CD14-positive monocyte (primary cell): ENCODE measurements around the gene ZP1. TPM values are rescaled to one million over a fixed set of nuclear protein-coding genes. Genes with fewer than 3 reads are reported as not detected.

Experiments
- DNase-seq, 3 donors: peaks; one replicate each; pipeline ENCODE4 v3.0.0-alpha.2; 2011 to 2022
- H2AFZ ChIP-seq: 2 replicates; pipeline ENCODE4 v1.6.0; 2012; ENCODE audit warnings: mild to moderate bottlenecking, low read depth, low read length, inconsistent platforms; ENCODE audit not compliant: insufficient read depth, poor library complexity, severe bottlenecking
- H3K27ac ChIP-seq, 2 donors: 1 replicate in 1 of 2; 2 replicates in 1 of 2; pipeline ENCODE4 v1.5.1; 2012 to 2013; ENCODE audit warnings: low read length in 2 of 2, control low read depth in 1 of 2, inconsistent platforms in 1 of 2, low read depth in 1 of 2, mild to moderate bottlenecking in 1 of 2
- H3K27me3 ChIP-seq, 2 donors: one replicate each; pipeline versions ENCODE4 v1.6.0 to v1.6.1; 2011 to 2013; ENCODE audit warnings: low read length in 2 of 2; ENCODE audit not compliant: control insufficient read depth in 2 of 2, insufficient read depth in 2 of 2
- H3K36me3 ChIP-seq, 2 donors: replicated peaks in 1 of 2; 1 replicate in 1 of 2; 2 replicates in 1 of 2; pipeline versions ENCODE4 v1.5.1 to v1.6.1; 2012 to 2013; ENCODE audit warnings: low read length in 2 of 2, control low read depth in 1 of 2, inconsistent platforms in 1 of 2, mild to moderate bottlenecking in 1 of 2; ENCODE audit not compliant: insufficient read depth in 2 of 2, control insufficient read depth in 1 of 2
- H3K4me1 ChIP-seq, 2 donors: 1 replicate in 1 of 2; 2 replicates in 1 of 2; pipeline versions ENCODE4 v1.5.1 to v1.6.1; 2012 to 2013; ENCODE audit warnings: low read length in 2 of 2, control low read depth in 1 of 2, inconsistent platforms in 1 of 2, mild to moderate bottlenecking in 1 of 2, moderate library complexity in 1 of 2; ENCODE audit not compliant: insufficient read depth in 2 of 2, control insufficient read depth in 1 of 2
- H3K4me2 ChIP-seq: replicated peaks from 2 replicates; pipeline ENCODE3; 2012; ENCODE audit warnings: low read length, moderate library complexity, mild to moderate bottlenecking; ENCODE audit not compliant: poor library complexity, severe bottlenecking; ENCODE audit errors: extremely low read depth
- H3K4me3 ChIP-seq, 3 experiments: fragments of 200-600 bp in 1 of 3; sonication (generic) in 1 of 3; replicated peaks in 1 of 3; 1 replicate in 2 of 3; 2 replicates in 1 of 3; pipeline ENCODE4 v1.5.1; 2011 to 2013; ENCODE audit warnings: low read length in 3 of 3, mild to moderate bottlenecking in 3 of 3, control low read depth in 2 of 3, low read depth in 2 of 3, inconsistent platforms in 1 of 3, moderate library complexity in 1 of 3
- H3K79me2 ChIP-seq: 2 replicates; pipeline ENCODE4 v1.6.0; 2012; ENCODE audit warnings: mild to moderate bottlenecking, control low read depth, inconsistent platforms, low read length, moderate library complexity; ENCODE audit not compliant: insufficient read depth
- H3K9ac ChIP-seq: 2 replicates; pipeline ENCODE4 v1.6.0; 2017; ENCODE audit warnings: low read length, mild to moderate bottlenecking; ENCODE audit not compliant: insufficient read depth, poor library complexity, severe bottlenecking
- H3K9me3 ChIP-seq, 2 donors: replicated peaks in 1 of 2; 1 replicate in 1 of 2; 2 replicates in 1 of 2; pipeline versions ENCODE4 v1.5.1 to v1.6.1; 2012 to 2013; ENCODE audit warnings: low read length in 2 of 2, control low read depth in 1 of 2; ENCODE audit not compliant: control insufficient read depth in 1 of 2, insufficient read depth in 1 of 2
- H4K20me1 ChIP-seq: 2 replicates; pipeline ENCODE4 v1.6.0; 2012; ENCODE audit warnings: mild to moderate bottlenecking, low read length, control low read depth, moderate library complexity; ENCODE audit not compliant: insufficient read depth
- H3K27ac Mint-ChIP-seq, 7 donors: one replicate each; pipeline ENCODE4 v1.8.0; 2020; ENCODE audit warnings: mild to moderate bottlenecking in 7 of 7, mixed read lengths in 7 of 7, moderate library complexity in 6 of 7, inconsistent platforms in 2 of 7
- H3K27me3 Mint-ChIP-seq, 3 donors: one replicate each; pipeline ENCODE4 v1.8.0; 2021 to 2022; ENCODE audit warnings: low read depth in 3 of 3, mild to moderate bottlenecking in 3 of 3, mixed read lengths in 3 of 3, moderate library complexity in 3 of 3, inconsistent platforms in 1 of 3
- H3K36me3 Mint-ChIP-seq, 2 donors: one replicate each; pipeline ENCODE4 v1.8.0; 2020; ENCODE audit warnings: mixed read lengths in 2 of 2, inconsistent platforms in 1 of 2, mild to moderate bottlenecking in 1 of 2
- H3K4me1 Mint-ChIP-seq: one replicate; pipeline ENCODE4 v1.8.0; 2020; ENCODE audit warnings: mild to moderate bottlenecking, mixed read lengths
- H3K4me3 Mint-ChIP-seq, 2 donors: one replicate each; pipeline ENCODE4 v1.8.0; 2020; ENCODE audit warnings: mild to moderate bottlenecking in 2 of 2, mixed read lengths in 2 of 2, moderate library complexity in 1 of 2
- H3K9me3 Mint-ChIP-seq, 7 donors: one replicate each; pipeline ENCODE4 v1.8.0; 2020 to 2022; ENCODE audit warnings: mixed read lengths in 7 of 7, mild to moderate bottlenecking in 6 of 7, moderate library complexity in 6 of 7, inconsistent platforms in 2 of 7
- WGBS: methylation state at CpG from one replicate; pipeline ENCODE4 v1.1.5; 2013; ENCODE audit warnings: missing lambda C conversion rate; ENCODE audit not compliant: insufficient coverage; 5-methylcytosine and 5-hydroxymethylcytosine counted together
- intact Hi-C, 2 donors: fragments of 100-400 bp; cut with micrococcal nuclease; formaldehyde crosslinking; loops; one replicate each; pipeline versions ENCODE4 v1.15.0 to v1.15.1; 2023
- polyA plus RNA-seq, 3 donors: library from polyadenylated mRNA; depleted of rRNA in 1 of 3; unstranded in 2 of 3; stranded (reverse) in 1 of 3; fragments of 300-500 nt in 2 of 3; fragments of >200 nt in 1 of 3; fragmentation: Illumina TruSeq in 2 of 3; gene quantifications; 1 replicate in 2 of 3; 2 replicates in 1 of 3; pipeline ENCODE4 v1.2.3, GENCODE V29; 2012 to 2021
- TF ChIP-seq, protein P1 (sequence below): fragments of 200-600 bp; IDR thresholded peaks from one replicate; pipeline ENCODE4 v1.8.0; 2022; ENCODE audit warnings: antibody characterized with exemption, mild to moderate bottlenecking

The ZP1 gene
- polyA plus RNA-seq, 3 donors = 0.09 to 0.40 TPM; not detected in 1

DNA sequence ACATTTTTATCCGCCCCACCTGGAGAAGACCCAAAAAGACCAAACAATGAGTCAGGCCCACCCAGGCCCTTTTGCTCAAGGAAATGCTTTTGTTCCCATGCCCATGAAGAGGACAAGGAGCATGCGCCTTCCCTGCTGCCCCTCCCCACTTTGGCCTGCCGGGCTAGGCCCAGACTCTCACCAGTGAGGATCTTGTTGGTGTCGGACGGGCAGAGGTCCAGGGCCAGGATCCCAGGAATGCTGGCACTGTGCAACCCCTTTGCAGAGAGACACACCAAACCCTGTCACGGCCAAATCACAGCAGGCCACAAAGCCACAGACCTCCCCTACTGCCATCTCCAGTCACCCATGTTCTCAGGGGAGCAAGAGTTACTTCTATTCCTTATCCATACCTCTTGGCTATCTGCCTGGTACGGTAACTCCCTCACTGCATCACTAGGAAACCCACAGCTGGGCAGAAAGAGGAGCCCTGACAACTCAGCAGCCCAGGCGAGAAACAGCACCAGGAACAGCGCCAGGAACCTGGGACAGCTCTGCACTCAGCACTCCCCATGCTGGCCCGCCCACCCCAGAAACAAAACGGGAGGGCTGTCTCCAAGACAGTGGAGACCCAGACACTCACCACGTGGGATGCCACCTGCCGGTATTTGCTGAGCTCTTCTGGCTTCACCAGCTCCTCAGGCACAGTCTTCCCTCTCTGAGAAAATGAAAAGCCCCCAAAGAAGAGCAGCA lies 33.5 kb downstream of the ZP1 start:
- no peak for DNase-seq
- Histone ChIP-seq H2AFZ (no peak overlapping the region), H3K9me3 (no peaks in the 10 kb centered on the region), H3K9ac (no peak overlapping the region), H3K4me1 (peaks cover 13 to 16% of the 10 kb centered on the region in 2 donors), H3K4me3 (no peak overlapping the region), H4K20me1 (peaks cover 25% of the 10 kb centered on the region), H3K79me2 (peaks cover 35% of the 10 kb centered on the region), H3K27me3 (no peaks in the 10 kb centered on the region), H3K36me3 (peaks cover 75 to 83% of the 10 kb centered on the region in 2 donors), H3K27ac (no peak overlapping the region), H3K4me2 (no peak overlapping the region)
- H3K27ac Mint-ChIP-seq = peak overlapping the region in 1 of 7 donors; percentile 38
- TF ChIP-seq, protein P1, sequence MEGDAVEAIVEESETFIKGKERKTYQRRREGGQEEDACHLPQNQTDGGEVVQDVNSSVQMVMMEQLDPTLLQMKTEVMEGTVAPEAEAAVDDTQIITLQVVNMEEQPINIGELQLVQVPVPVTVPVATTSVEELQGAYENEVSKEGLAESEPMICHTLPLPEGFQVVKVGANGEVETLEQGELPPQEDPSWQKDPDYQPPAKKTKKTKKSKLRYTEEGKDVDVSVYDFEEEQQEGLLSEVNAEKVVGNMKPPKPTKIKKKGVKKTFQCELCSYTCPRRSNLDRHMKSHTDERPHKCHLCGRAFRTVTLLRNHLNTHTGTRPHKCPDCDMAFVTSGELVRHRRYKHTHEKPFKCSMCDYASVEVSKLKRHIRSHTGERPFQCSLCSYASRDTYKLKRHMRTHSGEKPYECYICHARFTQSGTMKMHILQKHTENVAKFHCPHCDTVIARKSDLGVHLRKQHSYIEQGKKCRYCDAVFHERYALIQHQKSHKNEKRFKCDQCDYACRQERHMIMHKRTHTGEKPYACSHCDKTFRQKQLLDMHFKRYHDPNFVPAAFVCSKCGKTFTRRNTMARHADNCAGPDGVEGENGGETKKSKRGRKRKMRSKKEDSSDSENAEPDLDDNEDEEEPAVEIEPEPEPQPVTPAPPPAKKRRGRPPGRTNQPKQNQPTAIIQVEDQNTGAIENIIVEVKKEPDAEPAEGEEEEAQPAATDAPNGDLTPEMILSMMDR = no peak
- H3K36me3 Mint-ChIP-seq = peaks cover 72 to 74% of the 10 kb centered on the region in 2 donors
- WGBS = 92% methylated on average over 13 of the region's 13 CpGs
- peaks cover 22% of the 10 kb centered on the region for H3K4me1 Mint-ChIP-seq
- no peak overlapping the region for H3K4me3 Mint-ChIP-seq
- H3K9me3 Mint-ChIP-seq = no peaks in the 10 kb centered on the region
- H3K27me3 Mint-ChIP-seq = peaks cover 0 to 2% (median 0%) of the 10 kb centered on the region in 3 donors
- intact Hi-C loops = loop anchor here in 1 of 2 donors (2.0 kb wide), 1 partner anchor 70 kb away; no protein-coding TSS in a partner anchor

DNA sequence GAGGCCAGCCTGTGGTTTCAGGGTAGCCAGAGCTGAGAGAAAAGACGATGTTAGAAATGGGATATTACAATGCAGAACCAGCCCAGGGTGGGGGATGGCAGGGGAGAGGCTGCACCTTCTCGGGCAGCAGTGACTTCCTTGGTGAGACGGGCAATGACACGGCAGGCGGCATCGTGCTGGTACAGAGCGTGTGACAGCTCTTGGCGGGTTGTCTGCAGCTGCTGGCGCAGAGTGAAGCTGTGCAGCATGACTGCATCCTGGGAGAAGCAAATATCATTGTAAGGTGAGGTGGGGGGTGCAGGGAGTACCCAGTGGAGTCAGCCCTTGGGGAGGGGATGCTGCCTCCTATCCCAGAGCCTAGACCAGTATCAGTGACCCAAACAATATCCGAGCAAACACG lies 35.3 kb downstream of the ZP1 start:
- Histone ChIP-seq H3K79me2 (peaks cover 38% of the 10 kb centered on the region), H3K4me2 (no peak overlapping the region), H2AFZ (no peak overlapping the region), H3K4me1 (peaks cover 25 to 30% of the 10 kb centered on the region in 2 donors), H3K27me3 (no peaks in the 10 kb centered on the region), H3K9ac (no peak overlapping the region), H4K20me1 (peaks cover 28% of the 10 kb centered on the region), H3K36me3 (peaks cover 57 to 65% of the 10 kb centered on the region in 2 donors), H3K9me3 (no peaks in the 10 kb centered on the region), H3K4me3 (no peak overlapping the region), H3K27ac (no peak overlapping the region)
- Mint-ChIP-seq H3K4me3 (no peak overlapping the region), H3K4me1 (peaks cover 32% of the 10 kb centered on the region), H3K9me3 (no peaks in the 10 kb centered on the region), H3K27me3 (peaks cover 0 to 3% (median 1%) of the 10 kb centered on the region in 3 donors), H3K27ac (peak overlapping the region in 4 of 7 donors; percentile 31 to 82 (median 57)), H3K36me3 (peaks cover 54 to 59% of the 10 kb centered on the region in 2 donors)
- intact Hi-C loops = no loop called here
- TF ChIP-seq, protein P1 = no peak
- DNase-seq = no peak
- WGBS = 93% methylated on average over 11 of the region's 11 CpGs
